H1 (cell line): Measurements from ENCODE around the gene FBLN2. TPM values are rescaled to one million over a fixed set of nuclear protein-coding genes. Genes with fewer than 3 reads are reported as not detected.
A peak's percentile ranks its signal among the peaks of the same experiment; 100 is the strongest.

Experiments
- CTCF ChIA-PET: fragments of 300-600 bp; sonication (Branson Sonifier 250); formaldehyde crosslinking; loops from one replicate; lab custom pipeline; 2021; ENCODE audit not compliant: partially characterized antibody; lab: Charles Lee
- POLR2A ChIA-PET: fragments of 300-600 bp; sonication (Branson Sonifier 250); formaldehyde crosslinking; loops from one replicate; lab custom pipeline; 2021; ENCODE audit warnings: inconsistent platforms; ENCODE audit not compliant: partially characterized antibody; lab: Charles Lee
- DNase-seq, 2 experiments: peaks; one replicate each; pipeline versions ENCODE4 v3.0.0 to v3.0.0-alpha.2; 2010 to 2022; ENCODE audit warnings: low spot score in 2 of 2, low read depth in 1 of 2, mixed read lengths in 1 of 2
- FAIRE-seq: peaks from 2 replicates; lab custom pipeline; 2011; peaks lifted over from hg19 to GRCh38; lab: Jason Lieb, UNC
- H2AFZ ChIP-seq: 2 replicates; pipeline ENCODE4 v1.8.1; 2012; ENCODE audit warnings: low read length, inconsistent platforms
- H2AK5ac ChIP-seq: 2 replicates; pipeline ENCODE4 v1.6.1; 2013; ENCODE audit warnings: low read depth, low read length
- H2BK120ac ChIP-seq: replicated peaks from 2 replicates; pipeline ENCODE3; 2013; ENCODE audit warnings: low read depth, low read length, inconsistent platforms
- H2BK12ac ChIP-seq: 2 replicates; pipeline ENCODE4 v1.6.1; 2013; ENCODE audit warnings: low read depth, low read length
- H2BK15ac ChIP-seq: 2 replicates; pipeline ENCODE4 v1.6.1; 2013; ENCODE audit warnings: low read length
- H2BK20ac ChIP-seq: 2 replicates; pipeline ENCODE4 v1.6.1; 2013; ENCODE audit warnings: low read length
- H2BK5ac ChIP-seq: 2 replicates; pipeline ENCODE4 v1.6.1; 2013; ENCODE audit warnings: low read depth, low read length
- H3K14ac ChIP-seq: 2 replicates; pipeline ENCODE4 v1.6.1; 2013; ENCODE audit warnings: inconsistent platforms; ENCODE audit not compliant: insufficient read length
- H3K18ac ChIP-seq: 2 replicates; pipeline ENCODE4 v1.6.1; 2013; ENCODE audit warnings: low read length; ENCODE audit errors: extremely low read depth
- H3K23ac ChIP-seq: 2 replicates; pipeline ENCODE4 v1.6.1; 2013; ENCODE audit warnings: inconsistent platforms; ENCODE audit not compliant: insufficient read length
- H3K23me2 ChIP-seq: 2 replicates; pipeline ENCODE4 v1.6.1; 2013; ENCODE audit warnings: low read depth, low read length
- H3K27ac ChIP-seq: 2 replicates; pipeline ENCODE4 v1.6.1; 2011; ENCODE audit warnings: low read depth, low read length, inconsistent platforms
- H3K27me3 ChIP-seq, 4 experiments: replicated peaks in 1 of 4; 1 replicate in 1 of 4; 2 replicates in 3 of 4; pipeline versions ENCODE4 v1.6.1 to v1.8.1; 2011 to 2013; ENCODE audit warnings: low read length in 3 of 4, mild to moderate bottlenecking in 3 of 4, inconsistent platforms in 2 of 4, mixed read lengths in 2 of 4, moderate library complexity in 1 of 4; ENCODE audit not compliant: control insufficient read depth in 3 of 4, insufficient read depth in 3 of 4; ENCODE audit errors: extremely low read depth in 1 of 4
- H3K36me3 ChIP-seq, 4 experiments: 2 replicates each; pipeline versions ENCODE4 v1.6.1 to v1.8.1; 2011 to 2013; ENCODE audit warnings: mild to moderate bottlenecking in 4 of 4, low read length in 3 of 4, moderate library complexity in 2 of 4, control low read depth in 1 of 4, inconsistent platforms in 1 of 4; ENCODE audit not compliant: insufficient read depth in 4 of 4, control insufficient read depth in 2 of 4
- H3K4ac ChIP-seq: replicated peaks from 2 replicates; pipeline ENCODE3; 2013; ENCODE audit warnings: low read length, low read depth, mixed read lengths, inconsistent platforms; ENCODE audit not compliant: insufficient read length
- H3K4me1 ChIP-seq, 4 experiments: replicated peaks in 1 of 4; 1 replicate in 1 of 4; 2 replicates in 3 of 4; pipeline versions ENCODE4 v1.6.1 to v1.8.1; 2011 to 2013; ENCODE audit warnings: low read length in 3 of 4, inconsistent platforms in 2 of 4, mixed read lengths in 1 of 4; ENCODE audit not compliant: insufficient read depth in 4 of 4, control insufficient read depth in 3 of 4
- H3K4me2 ChIP-seq, 2 experiments: 2 replicates each; pipeline versions ENCODE4 v1.6.1 to v1.8.1; 2011 to 2013; ENCODE audit warnings: low read depth in 2 of 2, low read length in 2 of 2, control low read depth in 1 of 2, inconsistent platforms in 1 of 2, mild to moderate bottlenecking in 1 of 2; ENCODE audit not compliant: insufficient read depth in 1 of 2
- H3K4me3 ChIP-seq, 4 experiments: fragments of 200-600, 300-600 bp in 1 of 4; sonication (generic), shearing (Covaris generic), sonication (Bioruptor Twin) in 1 of 4; 2 replicates each; pipeline versions ENCODE4 v1.5.1 to v1.8.1; 2011 to 2016; ENCODE audit warnings: low read length in 4 of 4, low read depth in 3 of 4, control low read depth in 2 of 4, inconsistent platforms in 2 of 4, mild to moderate bottlenecking in 2 of 4, mixed read lengths in 1 of 4, moderate library complexity in 1 of 4; ENCODE audit not compliant: insufficient read depth in 2 of 4; ENCODE audit errors: extremely low read depth in 1 of 4
- H3K56ac ChIP-seq: replicated peaks from 2 replicates; pipeline ENCODE3; 2013; ENCODE audit warnings: low read depth, mild to moderate bottlenecking, mixed read lengths, low read length, inconsistent platforms; ENCODE audit not compliant: insufficient read length
- H3K79me1 ChIP-seq: 2 replicates; pipeline ENCODE4 v1.6.1; 2013; ENCODE audit warnings: low read depth, low read length, control low read depth
- H3K79me2 ChIP-seq, 2 experiments: 2 replicates each; pipeline versions ENCODE4 v1.6.1 to v1.8.1; 2012 to 2013; ENCODE audit warnings: low read length in 2 of 2, mild to moderate bottlenecking in 2 of 2, inconsistent platforms in 1 of 2; ENCODE audit not compliant: insufficient read depth in 2 of 2, control insufficient read depth in 1 of 2
- H3K9ac ChIP-seq, 4 experiments: replicated peaks in 1 of 4; 1 replicate in 1 of 4; 2 replicates in 3 of 4; pipeline versions ENCODE4 v1.6.1 to v1.8.1; 2011 to 2013; ENCODE audit warnings: low read depth in 3 of 4, low read length in 3 of 4, control low read depth in 2 of 4, mild to moderate bottlenecking in 2 of 4, moderate library complexity in 2 of 4, inconsistent platforms in 1 of 4; ENCODE audit errors: extremely low read depth in 1 of 4
- H3K9me3 ChIP-seq, 2 experiments: 2 replicates each; pipeline versions ENCODE4 v1.6.1 to v1.8.1; 2012 to 2013; ENCODE audit warnings: mild to moderate bottlenecking in 2 of 2, moderate library complexity in 2 of 2, control low read depth in 1 of 2, inconsistent platforms in 1 of 2, low read depth in 1 of 2, low read length in 1 of 2, mixed read lengths in 1 of 2; ENCODE audit not compliant: insufficient read depth in 2 of 2
- H4K20me1 ChIP-seq, 2 experiments: replicated peaks in 1 of 2; 2 replicates each; pipeline versions ENCODE3 to v1.8.1; 2011 to 2013; ENCODE audit warnings: inconsistent platforms in 2 of 2, low read length in 2 of 2, mild to moderate bottlenecking in 1 of 2; ENCODE audit not compliant: insufficient read depth in 2 of 2, control insufficient read depth in 1 of 2
- H4K5ac ChIP-seq: 2 replicates; pipeline ENCODE4 v1.6.1; 2013; ENCODE audit warnings: low read length, low read depth, mixed read lengths, inconsistent platforms; ENCODE audit not compliant: insufficient read length
- H4K8ac ChIP-seq: 2 replicates; pipeline ENCODE4 v1.8.0; 2013; ENCODE audit warnings: mild to moderate bottlenecking, moderate library complexity, low read length, inconsistent platforms; ENCODE audit not compliant: insufficient read depth; ENCODE audit errors: extremely low read depth
- H4K91ac ChIP-seq: replicated peaks from 2 replicates; pipeline ENCODE3; 2013; ENCODE audit warnings: low read length, mixed read lengths, inconsistent platforms; ENCODE audit not compliant: insufficient read length
- ASH2L ChIP-seq: fragments of 200-600, 300-600 bp; sonication (generic); IDR thresholded peaks from one replicate; pipeline ENCODE4 v1.7.1; 2017; ENCODE audit warnings: low read length
- CHD1 ChIP-seq: IDR thresholded peaks from 2 replicates; pipeline ENCODE4 v1.6.1; 2012; ENCODE audit warnings: low read depth, low read length, improper control_type of control experiment
- JUND ChIP-seq: IDR thresholded peaks from 2 replicates; pipeline ENCODE4 v1.6.1; 2011; ENCODE audit warnings: mild to moderate bottlenecking, improper control_type of control experiment, low read length
- RNF2 ChIP-seq: fragments of 200-900, 300-1000 bp; sonication (generic); IDR thresholded peaks from 2 replicates; pipeline ENCODE4 v1.7.1; 2016; ENCODE audit warnings: borderline replicate concordance, low read depth, mild to moderate bottlenecking, antibody characterized with exemption, low read length; ENCODE audit not compliant: poor library complexity, severe bottlenecking; ENCODE audit errors: missing control alignments
- SAP30 ChIP-seq: fragments of 300-600 bp; sonication (generic); IDR thresholded peaks from 2 replicates; pipeline ENCODE4 v1.7.1; 2012; ENCODE audit warnings: low read length, moderate library complexity, mild to moderate bottlenecking, inconsistent platforms; ENCODE audit not compliant: insufficient read depth, insufficient replicate concordance
- SIX5 ChIP-seq: IDR thresholded peaks from 2 replicates; pipeline ENCODE4 v1.6.1; 2011; ENCODE audit warnings: mild to moderate bottlenecking, low read depth, low read length
- WGBS, 2 experiments: shearing (Covaris generic) in 1 of 2; methylation state at CpG; one replicate each; pipeline versions ENCODE4 v1.1.6 to v1.1.7; 2013 to 2015; ENCODE audit warnings: low lambda C conversion rate in 2 of 2, mixed read lengths in 2 of 2, inconsistent platforms in 1 of 2, low coverage in 1 of 2, missing lambda C conversion rate in 1 of 2; ENCODE audit not compliant: insufficient replicate concordance in 2 of 2, insufficient coverage in 1 of 2, insufficient read length in 1 of 2; ENCODE audit errors: extremely low coverage in 1 of 2, missing lambda C conversion rate in 1 of 2; 5-methylcytosine and 5-hydroxymethylcytosine counted together
- polyA plus RNA-seq, 7 experiments: library from polyadenylated mRNA; depleted of rRNA in 3 of 7; stranded (reverse) in 5 of 7; unstranded in 2 of 7; fragments of >200 nt in 5 of 7; fragments of 200-250 nt in 2 of 7; gene quantifications; 1 replicate in 5 of 7; 2 replicates in 1 of 7; 4 replicates in 1 of 7; pipeline versions ENCODE4 v1.2.1 to v1.2.3, GENCODE V29; 2011 to 2013; ENCODE audit warnings: missing spikeins in 2 of 7, mixed read lengths in 2 of 7
- total RNA-seq: library from RNA; stranded (reverse); fragmentation: NEBNext Ultra II Directional; extraction: Animal tissue kit (Norgen Biotek cat#: 25700); gene quantifications from 2 replicates; pipeline ENCODE4 v1.2.1, GENCODE V29; 2021

Gene FBLN2
- total and polyA plus RNA-seq, 2 of the 8 experiments (the other 6 are each of a cell fraction or from before 2014, with no cell fraction given): 17.4 to 24.2 TPM

DNA sequence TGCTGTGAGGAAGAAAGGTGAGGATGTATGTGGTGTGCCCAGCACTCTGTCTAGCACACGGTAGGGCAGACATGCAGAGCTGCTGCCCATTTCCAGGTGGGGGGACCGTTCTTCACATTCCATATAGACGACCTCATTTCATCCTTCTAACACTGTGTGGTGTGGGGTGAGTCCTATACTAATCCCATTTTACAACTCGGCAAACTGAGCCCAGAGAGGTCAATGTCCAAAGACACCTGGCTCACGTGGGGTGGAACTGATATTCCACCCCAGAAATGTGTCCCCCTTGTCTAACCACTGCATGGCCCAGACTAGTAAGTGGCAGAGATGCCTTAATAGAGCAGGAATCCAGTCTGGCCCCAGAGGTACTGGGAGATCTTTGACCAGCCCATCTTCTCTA is 119.2 kb downstream of the FBLN2 start:
- no peak overlapping the region for H2BK20ac ChIP-seq
- no peaks in the 10 kb centered on the region for H3K9me3 ChIP-seq
- no peaks in the 10 kb centered on the region for H3K79me1 ChIP-seq
- H4K8ac ChIP-seq: no peak overlapping the region; the same call in 1 of the 2 replicates
- no peak overlapping the region for H2AFZ ChIP-seq
- POLR2A ChIA-PET: no interaction called here
- H2AK5ac ChIP-seq: no peak overlapping the region
- no peak overlapping the region for H2BK120ac ChIP-seq
- no peak overlapping the region for H2BK5ac ChIP-seq
- 84% methylated on average over 5 of the region's 5 CpGs; no CpG with 5 or more reads in 1 of the 2 experiments for WGBS, 2 experiments
- TF ChIP-seq CHD1 (no peak), RNF2 (no peak), SIX5 (no peak), ASH2L (no peak), JUND (no peak), SAP30 (no peak)
- CTCF ChIA-PET: interaction anchor here (1.0 to 34.9 kb wide), 3 partner anchors 9 to 216 kb away, joined by 4 to 765 read pairs (median 116); partner anchors contain the start of gene WNT7A
- DNase-seq: no peak
- H3K79me2 ChIP-seq: no peaks in the 10 kb centered on the region
- no peak for FAIRE-seq
- no peak overlapping the region for H3K4me3 ChIP-seq
- peak overlapping the region; percentile 13; the same call in 1 of the 2 replicates for H2BK12ac ChIP-seq
- no peak overlapping the region for H2BK15ac ChIP-seq
- no peak overlapping the region for H3K14ac ChIP-seq
- no peaks in the 10 kb centered on the region for H3K27me3 ChIP-seq
- no peaks in the 10 kb centered on the region for H3K23me2 ChIP-seq
- no peak overlapping the region for H3K18ac ChIP-seq
- no peak overlapping the region for H3K23ac ChIP-seq
- H3K56ac ChIP-seq: no peak overlapping the region
- no peaks in the 10 kb centered on the region for H4K20me1 ChIP-seq
- peak overlapping the region; percentile 25 for H4K91ac ChIP-seq
- no peak overlapping the region for H3K4ac ChIP-seq
- no peak overlapping the region for H3K27ac ChIP-seq
- H4K5ac ChIP-seq: no peak overlapping the region
- no peaks in the 10 kb centered on the region for H3K36me3 ChIP-seq
- no peak overlapping the region for H3K9ac ChIP-seq
- no peak overlapping the region for H3K4me2 ChIP-seq
- no peaks in the 10 kb centered on the region for H3K4me1 ChIP-seq
